Heart left ventricle (tissue), 16 donors: ENCODE measurements around the gene SEM1. TPM values are rescaled to one million over a fixed set of nuclear protein-coding genes. Genes with fewer than 3 reads are reported as not detected.

ENCODE experiments used
- ATAC-seq, 4 donors: fragments of 200-7000 bp; cut with Tn5 transposase; one replicate each; pipeline ENCODE4 v1.9.1; 2020 to 2022; ENCODE audit warnings: moderate library complexity in 4 of 4, mild to moderate bottlenecking in 3 of 4, moderate number of reproducible peaks in 1 of 4
- DNase-seq, 5 donors: peaks; one replicate each; pipeline ENCODE4 v3.0.0-alpha.2; 2020
- H3K27ac ChIP-seq, 12 donors: fragments of 200-600 bp; sonication (generic) in 4 of 12; one replicate each; pipeline versions ENCODE4 v1.5.0 to v1.8.0; 2016 to 2022; ENCODE audit warnings: mild to moderate bottlenecking in 2 of 12
- H3K27me3 ChIP-seq, 9 donors: fragments of 200-600 bp; sonication (generic) in 2 of 9; one replicate each; pipeline versions ENCODE4 v1.5.1 to v1.8.0; 2016 to 2022; ENCODE audit warnings: mild to moderate bottlenecking in 3 of 9
- H3K36me3 ChIP-seq, 9 donors: fragments of 200-600 bp; sonication (generic) in 2 of 9; one replicate each; pipeline versions ENCODE4 v1.5.0 to v1.8.0; 2018 to 2022; ENCODE audit warnings: mild to moderate bottlenecking in 2 of 9
- H3K4me1 ChIP-seq, 12 donors: fragments of 200-600 bp; sonication (generic) in 4 of 12; one replicate each; pipeline versions ENCODE4 v1.5.0 to v1.8.0; 2016 to 2022; ENCODE audit warnings: mild to moderate bottlenecking in 3 of 12
- H3K4me3 ChIP-seq, 12 donors: fragments of 200-600 bp; sonication (generic) in 4 of 12; one replicate each; pipeline versions ENCODE4 v1.5.0 to v1.8.0; 2017 to 2022; ENCODE audit warnings: mild to moderate bottlenecking in 9 of 12, moderate library complexity in 4 of 12
- H3K9me3 ChIP-seq, 12 donors: fragments of 200-600 bp; sonication (generic) in 4 of 12; one replicate each; pipeline versions ENCODE4 v1.5.0 to v1.8.0; 2016 to 2022; ENCODE audit warnings: mild to moderate bottlenecking in 1 of 12
- CTCF ChIP-seq, 12 donors: fragments of 200-600 bp; sonication (generic) in 4 of 12; IDR thresholded peaks; one replicate each; pipeline versions ENCODE4 v1.5.0 to v1.8.0; 2018 to 2022; ENCODE audit warnings: antibody characterized with exemption in 12 of 12, mild to moderate bottlenecking in 5 of 12
- POLR2A ChIP-seq, 2 donors: fragments of 450-650 bp; IDR thresholded peaks; one replicate each; pipeline ENCODE4 v1.6.1; 2017; ENCODE audit warnings: antibody characterized with exemption in 2 of 2, mild to moderate bottlenecking in 2 of 2, moderate library complexity in 2 of 2
- WGBS, 4 donors: extraction: QIAGEN DNeasy Blood & Tissue Kit in 2 of 4; methylation state at CpG; one replicate each; pipeline versions ENCODE4 v1.1.5 to v1.1.7; 2013 to 2018; 5-methylcytosine and 5-hydroxymethylcytosine counted together
- intact Hi-C, 10 donors: fragments of 100-400 bp; cut with DNase I; formaldehyde crosslinking; loops; one replicate each; pipeline versions ENCODE4 v1.11.1 to v1.14.2; 2022
- polyA plus RNA-seq, 2 donors: library from polyadenylated mRNA; stranded (reverse); fragments of 200-250 nt; gene quantifications; one replicate each; pipeline ENCODE4 v1.2.3, GENCODE V29; 2013
- total RNA-seq, 9 donors: library from RNA; depleted of rRNA in 2 of 9; stranded (reverse); fragments of >200 nt in 2 of 9; fragmentation: NEBNext Ultra II Directional in 3 of 9; extraction: Animal tissue kit (Norgen Biotek cat#: 25700) in 3 of 9; gene quantifications; one replicate each; pipeline versions ENCODE4 v1.1.0 to v1.2.4, GENCODE V29; 2016 to 2023
- donor health status: ischemic (EF 13 %, LVEDD 7.1; RV severe dilation, severe dysfunction).
- donor health status: healthy with polysubstance abuse.
- donor health status: DM: no; HTN: yes; CAD: no.
- donor health status: DM: no; HTN: no; CAD: no.
- donor health status: ischemic (EF 25% LVEDD 6.9; RV normal size, moderate dysfunction).
- donor health status: ischemic (EF 25% LVEDD 5.7; RV mildly dilated, moderate dysfunction).
- donor health status: healthy.
- donor health status: DM: yes; HTN: yes; CAD: no.
- donor health status: ischemic (EF 35%, LVEDD 5.7; RV mildly dilated, moderate dysfunction).
- donor health status: nonischemic (EF 11% LVEDD 7.7; RV severe dilation, severe dysfunction).
- donor health status: DM: yes; HTN: yes; CAD: no.
- donor health status: PGD.
- donor health status: ischemic (EF 29% LVEDD 5.4; RV normal size, mild dysfunction).
- donor health status: nonischemic (EF 23%, LVEDD 6.1; RV moderate dilation, normal function).

Gene SEM1
- total and polyA plus RNA-seq, 11 donors = 25.5 to 157 (median 44.1) TPM

GRCh38 chr7:96685755-96686154 lies 23.9 kb downstream of the SEM1 start:
- H3K27ac ChIP-seq = no peak overlapping the region
- no peaks in the 10 kb centered on the region for H3K27me3 ChIP-seq
- no peak for DNase-seq
- no peak for ATAC-seq
- peaks cover 0 to 22% (median 8%) of the 10 kb centered on the region in 9 donors for H3K36me3 ChIP-seq
- H3K4me3 ChIP-seq = no peak overlapping the region
- peaks cover 0 to 20% (median 6%) of the 10 kb centered on the region in 12 donors for H3K4me1 ChIP-seq
- no peak for TF ChIP-seq CTCF (IDR thresholded peaks at IDR 0.05)
- TF ChIP-seq POLR2A (IDR thresholded peaks at IDR 0.05) = no peak
- H3K9me3 ChIP-seq = peaks cover 0 to 8% (median 0%) of the 10 kb centered on the region in 12 donors
- WGBS, 4 donors = 95 to 100% (median 98%) methylated on average over 1 of the region's 1 CpG
- intact Hi-C loops = no loop called here

- WGBS, 4 donors = 65 to 70% (median 67%) methylated on average over 3 of the region's 3 CpGs
- peaks cover 0 to 8% (median 0%) of the 10 kb centered on the region in 12 donors for H3K9me3 ChIP-seq
- H3K27me3 ChIP-seq = no peaks in the 10 kb centered on the region
- no peak for DNase-seq
- TF ChIP-seq CTCF (IDR thresholded peaks at IDR 0.05) = no peak
- no peak for TF ChIP-seq POLR2A (IDR thresholded peaks at IDR 0.05)
- H3K4me1 ChIP-seq = peaks cover 0 to 18% (median 6%) of the 10 kb centered on the region in 12 donors
- H3K36me3 ChIP-seq = peaks cover 0 to 22% (median 8%) of the 10 kb centered on the region in 9 donors
- intact Hi-C loops = no loop called here
- no peak overlapping the region for H3K4me3 ChIP-seq
- no peak for ATAC-seq
- no peak overlapping the region for H3K27ac ChIP-seq
Measured at GRCh38 chr7:96685353-96685752, 24.3 kb downstream of the SEM1 start.

GRCh38 chr7:96679886-96680285 lies 29.8 kb downstream of the SEM1 start:
- intact Hi-C loops = no loop called here
- Histone ChIP-seq H3K4me3 (no peak overlapping the region), H3K27ac (no peak overlapping the region), H3K9me3 (peaks cover 0 to 8% (median 0%) of the 10 kb centered on the region in 12 donors), H3K27me3 (no peaks in the 10 kb centered on the region), H3K36me3 (peaks cover 0 to 6% (median 0%) of the 10 kb centered on the region in 9 donors), H3K4me1 (peaks cover 0 to 4% (median 0%) of the 10 kb centered on the region in 12 donors)
- ATAC-seq = no peak
- no peak for DNase-seq
- TF ChIP-seq CTCF (IDR thresholded peaks at IDR 0.05) = no peak
- TF ChIP-seq POLR2A (IDR thresholded peaks at IDR 0.05) = no peak
- WGBS, 4 donors = 84 to 92% (median 86%) methylated on average over 4 of the region's 4 CpGs

GRCh38 chr7:96676919-96677318 lies 32.7 kb downstream of the SEM1 start:
- WGBS, 4 donors = 89 to 95% (median 90%) methylated on average over 5 of the region's 5 CpGs

More at GRCh38 chr7:96676919-96677318, 32.7 kb downstream of the SEM1 start:
- Histone ChIP-seq H3K27ac (no peak overlapping the region), H3K4me3 (no peak overlapping the region), H3K4me1 (no peaks in the 10 kb centered on the region), H3K36me3 (peaks cover 0 to 22% (median 7%) of the 10 kb centered on the region in 9 donors), H3K9me3 (peaks cover 0 to 8% (median 0%) of the 10 kb centered on the region in 12 donors), H3K27me3 (no peaks in the 10 kb centered on the region)
- intact Hi-C loops = no loop called here
- no peak for ATAC-seq
- DNase-seq = no peak
- no peak for TF ChIP-seq POLR2A (IDR thresholded peaks at IDR 0.05)
- TF ChIP-seq CTCF (IDR thresholded peaks at IDR 0.05) = no peak
